Measurements from ENCODE around the gene ATG4C. TPM values are rescaled to one million over a fixed set of nuclear protein-coding genes. Genes with fewer than 3 reads are reported as not detected.
"Not testable (repeated sequence)": the region's sequence is repeated elsewhere in the genome, so short reads cannot be mapped to it uniquely, and the experiment has no call there.

ATG4C gene
- total RNA-seq: 10 to 100 TPM in 4 of 5 experiments, 1 to 10 TPM in 1; 6.8 to 16.5 (median 11.5) TPM
- 10 to 100 TPM; 16.3 to 20.1 TPM for polyA plus RNA-seq
- 8.1 reads per million, percentile 32 among the genes with 10 or more reads in this experiment for total RNA-seq

GRCh38 chr1:62783736-62784508 lies at the start of gene ATG4C:
TSS of gene ATG4C (plus strand) at chr1:62784132. CDS start at chr1:62803787, 19,655 bp downstream.
- DNase-seq (peak; percentile 72 to 97 (median 96)), ATAC-seq (peak; percentile 96)
- Mint-ChIP-seq H3K27ac (no peak within 1 kb of the TSS), H3K4me3 (peak within 1 kb of the TSS in 1 of 10 donors; percentile 14), H3K4me1 (peaks cover 9 to 21% (median 20%) of the 10 kb centered on the region in 7 donors), H3K27me3 (peaks cover 0 to 16% (median 3%) of the 10 kb centered on the region in 5 donors), H3K9me3 (no peaks in the 10 kb centered on the region), H3K36me3 (peaks cover 0 to 8% (median under 1%) of the 10 kb centered on the region in 5 donors)
- peaks cover 0 to 6% (median 0%) of the 10 kb centered on the region in 3 experiments for H3K36me3 ChIP-seq (ENCODE audit: control insufficient read depth in 2 of 3, insufficient read depth in 3 of 3, low read length in 3 of 3)
- ChIA-PET CTCF (interaction anchor here (0.5 kb wide), 1 partner anchor 254 kb away, joined by 3 read pairs; no protein-coding TSS in a partner anchor), POLR2A (interaction anchor here (0.6 to 3.1 kb wide), 3 partner anchors 95 to 368 kb away, joined by 3 to 12 read pairs (median 4); partner anchors contain the start of gene USP1)
- H3K27me3 ChIP-seq (ENCODE audit: control insufficient read depth in 2 of 2, insufficient read depth in 2 of 2, low read length in 2 of 2): peaks cover 0 to 6% of the 10 kb centered on the region in 2 donors
- peak within 1 kb of the TSS; percentile 87 for H3K27ac ChIP-seq (ENCODE audit: low read depth, low read length)
- H3K4me3 ChIP-seq (ENCODE audit: low read length): peak within 1 kb of the TSS; percentile 94
- peaks cover 6 to 7% of the 10 kb centered on the region in 2 donors for H3K4me1 ChIP-seq (ENCODE audit: control insufficient read depth in 2 of 2, insufficient read depth in 2 of 2, low read length in 2 of 2)
- intact Hi-C loops (cut with micrococcal nuclease): loop anchor here (1.0 to 10.0 kb wide), 14 partner anchors 97 to 1707 kb away; partner anchors contain the start of genes EFCAB7 (in 2 of the 2), ITGB3BP (in 2 of the 2), PGM1 (in 2 of the 2) and TM2D1 (in 2 of the 2)
- no peaks in the 10 kb centered on the region for H3K9me3 ChIP-seq (ENCODE audit: control insufficient read depth in 2 of 3, low read length in 3 of 3)

- peaks cover 0 to 2% (median 0%) of the 10 kb centered on the region in 11 donors for H3K9me3 Mint-ChIP-seq
- ATAC-seq (no peak), DNase-seq (no peak)
- no peak overlapping the region for H3K4me3 Mint-ChIP-seq
- Histone ChIP-seq H3K36me3 (ENCODE audit: control insufficient read depth in 2 of 3, insufficient read depth in 3 of 3, low read length in 3 of 3) (no peaks in the 10 kb centered on the region), H3K9me3 (ENCODE audit: control insufficient read depth in 2 of 3, low read length in 3 of 3) (no peaks in the 10 kb centered on the region), H3K27me3 (ENCODE audit: control insufficient read depth in 2 of 2, insufficient read depth in 2 of 2, low read length in 2 of 2) (no peaks in the 10 kb centered on the region), H3K4me1 (ENCODE audit: control insufficient read depth in 2 of 2, insufficient read depth in 2 of 2, low read length in 2 of 2) (no peaks in the 10 kb centered on the region), H3K27ac (ENCODE audit: low read depth, low read length) (no peak overlapping the region), H3K4me3 (ENCODE audit: low read length) (no peak overlapping the region)
- intact Hi-C loops (cut with micrococcal nuclease): no loop called here
- H3K4me1 Mint-ChIP-seq: peaks cover 0 to 1% (median 0%) of the 10 kb centered on the region in 7 donors
- H3K36me3 Mint-ChIP-seq: peaks cover 0 to 3% (median 0%) of the 10 kb centered on the region in 5 donors
- ChIA-PET CTCF (interaction anchor here (0.6 kb wide), 1 partner anchor 344 kb away, joined by 6 read pairs; no protein-coding TSS in a partner anchor), POLR2A (no interaction called here)
- H3K27ac Mint-ChIP-seq: peak overlapping the region in 1 of 9 donors; percentile 32
- H3K27me3 Mint-ChIP-seq: peaks cover 10 to 23% (median 15%) of the 10 kb centered on the region in 5 donors
These were observed 48.3 kb upstream of the ATG4C start for GRCh38 chr1:62735491-62736171.

- H3K27me3 ChIP-seq (ENCODE audit: control insufficient read depth in 2 of 2, insufficient read depth in 2 of 2, low read length in 2 of 2); intact Hi-C loops (cut with micrococcal nuclease); H3K4me3 ChIP-seq (ENCODE audit: low read length); H3K4me1 Mint-ChIP-seq; H3K4me3 Mint-ChIP-seq; POLR2A ChIA-PET; H3K9me3 Mint-ChIP-seq; H3K9me3 ChIP-seq (ENCODE audit: control insufficient read depth in 2 of 3, low read length in 3 of 3); H3K36me3 Mint-ChIP-seq; H3K27ac Mint-ChIP-seq; H3K27ac ChIP-seq (ENCODE audit: low read depth, low read length); H3K36me3 ChIP-seq (ENCODE audit: control insufficient read depth in 2 of 3, insufficient read depth in 3 of 3, low read length in 3 of 3); ATAC-seq; H3K4me1 ChIP-seq (ENCODE audit: control insufficient read depth in 2 of 2, insufficient read depth in 2 of 2, low read length in 2 of 2); DNase-seq: not testable (repeated sequence)
- peaks cover 13 to 36% (median 33%) of the 10 kb centered on the region in 5 donors for H3K27me3 Mint-ChIP-seq
- CTCF ChIA-PET: interaction anchor here (0.7 kb wide), 1 partner anchor 532 kb away, joined by 3 read pairs; no protein-coding TSS in a partner anchor
These were observed 43.2 kb upstream of the ATG4C start for GRCh38 chr1:62740701-62741100.

- Mint-ChIP-seq H3K4me1 (peaks cover 0 to 5% (median 0%) of the 10 kb centered on the region in 7 donors), H3K4me3 (no peak overlapping the region), H3K9me3 (peaks cover 0 to under 1% (median 0%) of the 10 kb centered on the region in 11 donors), H3K36me3 (peaks cover 0 to under 1% (median 0%) of the 10 kb centered on the region in 5 donors), H3K27me3 (peaks cover 3 to 35% (median 21%) of the 10 kb centered on the region in 5 donors), H3K27ac (no peak overlapping the region)
- H3K9me3 ChIP-seq (ENCODE audit: control insufficient read depth in 2 of 3, low read length in 3 of 3): no peaks in the 10 kb centered on the region
- no peak overlapping the region for H3K27ac ChIP-seq (ENCODE audit: low read depth, low read length)
- CTCF ChIA-PET: interaction anchor here (0.6 to 4.1 kb wide), 5 partner anchors 237 to 1289 kb away, joined by 3 to 66 read pairs (median 5); no protein-coding TSS in a partner anchor
- POLR2A ChIA-PET: no interaction called here
- no peak for ATAC-seq
- no peak for DNase-seq
- H3K4me3 ChIP-seq (ENCODE audit: low read length): no peak overlapping the region
- intact Hi-C loops (cut with micrococcal nuclease): no loop called here
- no peaks in the 10 kb centered on the region for H3K4me1 ChIP-seq (ENCODE audit: control insufficient read depth in 2 of 2, insufficient read depth in 2 of 2, low read length in 2 of 2)
- no peaks in the 10 kb centered on the region for H3K27me3 ChIP-seq (ENCODE audit: control insufficient read depth in 2 of 2, insufficient read depth in 2 of 2, low read length in 2 of 2)
- no peaks in the 10 kb centered on the region for H3K36me3 ChIP-seq (ENCODE audit: control insufficient read depth in 2 of 3, insufficient read depth in 3 of 3, low read length in 3 of 3)
These were observed 39.0 kb upstream of the ATG4C start for GRCh38 chr1:62744611-62745577.

- ATAC-seq (peak; percentile 29), DNase-seq (peak in 5 of 9 donors; percentile 26 to 48 (median 38))
- ChIA-PET POLR2A (no interaction called here), CTCF (interaction anchor here (0.6 to 4.1 kb wide), 10 partner anchors 32 to 1290 kb away, joined by 3 to 66 read pairs (median 4); no protein-coding TSS in a partner anchor)
- H3K4me3 Mint-ChIP-seq: no peak overlapping the region
- H3K27ac Mint-ChIP-seq: no peak overlapping the region
- intact Hi-C loops (cut with micrococcal nuclease): loop anchor here (1.0 kb wide), 5 partner anchors 238 to 664 kb away; no protein-coding TSS in a partner anchor
- H3K36me3 ChIP-seq (ENCODE audit: control insufficient read depth in 2 of 3, insufficient read depth in 3 of 3, low read length in 3 of 3): no peaks in the 10 kb centered on the region
- no peaks in the 10 kb centered on the region for H3K27me3 ChIP-seq (ENCODE audit: control insufficient read depth in 2 of 2, insufficient read depth in 2 of 2, low read length in 2 of 2)
- H3K36me3 Mint-ChIP-seq: no peaks in the 10 kb centered on the region
- peaks cover 0 to 28% (median 9%) of the 10 kb centered on the region in 5 donors for H3K27me3 Mint-ChIP-seq
- no peak overlapping the region for H3K27ac ChIP-seq (ENCODE audit: low read depth, low read length)
- no peaks in the 10 kb centered on the region for H3K9me3 ChIP-seq (ENCODE audit: control insufficient read depth in 2 of 3, low read length in 3 of 3)
- no peaks in the 10 kb centered on the region for H3K4me1 Mint-ChIP-seq
- no peaks in the 10 kb centered on the region for H3K4me1 ChIP-seq (ENCODE audit: control insufficient read depth in 2 of 2, insufficient read depth in 2 of 2, low read length in 2 of 2)
- H3K4me3 ChIP-seq (ENCODE audit: low read length): no peak overlapping the region
- no peaks in the 10 kb centered on the region for H3K9me3 Mint-ChIP-seq
These were observed 37.7 kb upstream of the ATG4C start for GRCh38 chr1:62746086-62746808.

Measured in naive thymus-derived CD4-positive, alpha-beta T cell (primary cell).